Right atrium auricular region (tissue), 2 donors: ENCODE results near the gene NME1. TPM values are rescaled to one million over a fixed set of nuclear protein-coding genes. Genes with fewer than 3 reads are reported as not detected.
"Not testable (repeated sequence)": the region's sequence is repeated elsewhere in the genome, so short reads cannot be mapped to it uniquely, and the experiment has no call there.

Experiments used
- DNase-seq: peaks from one replicate; pipeline ENCODE4 v3.0.0-alpha.2; 2019; ENCODE audit warnings: low spot score
- H3K27ac ChIP-seq, 2 donors: fragments of 200-600 bp; sonication (generic); 1 replicate in 1 of 2; 2 replicates in 1 of 2; pipeline ENCODE4 v1.5.1; 2016 to 2019
- H3K27me3 ChIP-seq, 2 donors: fragments of 200-600 bp; sonication (generic); one replicate each; pipeline versions ENCODE4 v1.5.1 to v1.6.0; 2017 to 2019
- H3K36me3 ChIP-seq: fragments of 200-600 bp; sonication (generic); one replicate; pipeline ENCODE4 v1.5.1; 2016
- H3K4me1 ChIP-seq, 2 donors: fragments of 200-600 bp; sonication (generic); one replicate each; pipeline versions ENCODE4 v1.5.1 to v1.6.0; 2017 to 2019
- H3K4me3 ChIP-seq, 2 donors: fragments of 200-600 bp; sonication (generic); 1 replicate in 1 of 2; 2 replicates in 1 of 2; pipeline ENCODE4 v1.5.1; 2017 to 2019; ENCODE audit warnings: mild to moderate bottlenecking in 1 of 2, moderate library complexity in 1 of 2
- H3K9me3 ChIP-seq, 2 donors: fragments of 200-600 bp; sonication (generic); one replicate each; pipeline ENCODE4 v1.5.1; 2019
- total RNA-seq, 2 donors: library from RNA; depleted of rRNA; stranded (reverse); fragments of >200 nt; gene quantifications; one replicate each; pipeline ENCODE4 v1.1.0, GENCODE V29; 2016
- TF ChIP-seq, protein P1 (sequence below), 2 donors: fragments of 200-600 bp; sonication (generic); IDR thresholded peaks; one replicate each; pipeline ENCODE4 v1.5.1; 2019; ENCODE audit warnings: antibody characterized with exemption in 2 of 2

Gene NME1
- 10 to 100 TPM; 12.4 to 22.9 TPM for total RNA-seq

DNA sequence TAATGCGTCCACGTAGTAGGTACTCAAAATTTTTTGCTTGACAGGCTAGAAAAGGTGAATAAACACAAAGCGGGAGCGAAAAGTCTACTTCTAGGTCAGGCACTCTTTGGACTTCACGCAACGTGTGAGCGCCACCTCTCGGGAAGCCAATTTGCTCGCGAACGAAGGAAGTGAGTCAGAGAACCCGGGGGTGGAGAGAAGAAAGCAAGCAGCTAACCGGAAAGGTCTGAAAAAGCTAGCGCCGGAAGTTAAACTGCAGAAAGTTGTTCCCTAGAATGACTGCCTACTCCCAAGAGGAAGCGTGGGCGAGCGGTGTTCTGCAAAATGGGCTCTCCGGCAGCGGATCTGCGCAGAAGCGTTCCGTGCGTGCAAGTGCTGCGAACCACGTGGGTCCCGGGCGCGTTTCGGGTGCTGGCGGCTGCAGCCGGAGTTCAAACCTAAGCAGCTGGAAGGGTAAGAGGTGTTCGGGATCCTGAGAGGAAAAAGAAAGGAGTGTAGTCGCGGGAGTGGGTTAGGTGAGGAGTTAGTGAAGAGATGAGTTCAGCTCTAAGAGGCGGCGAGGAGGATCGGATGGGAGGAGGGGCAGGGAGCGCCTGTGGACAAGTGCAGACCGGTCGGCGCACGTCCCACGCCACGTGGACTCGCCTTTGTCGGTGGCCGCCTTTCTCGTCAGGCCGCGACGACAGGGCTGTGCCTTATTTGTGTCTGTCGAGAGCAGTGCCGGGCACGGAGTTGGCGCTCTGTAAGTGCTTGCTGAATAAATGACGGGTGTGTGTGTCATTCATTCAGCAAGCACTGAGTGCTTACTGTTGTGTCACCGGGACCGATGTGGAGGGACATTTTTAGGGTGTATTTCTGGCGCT, at the start of gene NME1:
Gene NME1, plus strand, starts transcription at position 350 of the 863 bp plus-strand sequence. CDS start 2,096 bp downstream, outside the sequence.
- DNase-seq = peak; percentile 98
- H3K9me3 ChIP-seq = no peaks in the 10 kb centered on the region
- H3K4me1 ChIP-seq = peaks cover 0 to 19% of the 10 kb centered on the region in 2 donors
- TF ChIP-seq, protein P1, sequence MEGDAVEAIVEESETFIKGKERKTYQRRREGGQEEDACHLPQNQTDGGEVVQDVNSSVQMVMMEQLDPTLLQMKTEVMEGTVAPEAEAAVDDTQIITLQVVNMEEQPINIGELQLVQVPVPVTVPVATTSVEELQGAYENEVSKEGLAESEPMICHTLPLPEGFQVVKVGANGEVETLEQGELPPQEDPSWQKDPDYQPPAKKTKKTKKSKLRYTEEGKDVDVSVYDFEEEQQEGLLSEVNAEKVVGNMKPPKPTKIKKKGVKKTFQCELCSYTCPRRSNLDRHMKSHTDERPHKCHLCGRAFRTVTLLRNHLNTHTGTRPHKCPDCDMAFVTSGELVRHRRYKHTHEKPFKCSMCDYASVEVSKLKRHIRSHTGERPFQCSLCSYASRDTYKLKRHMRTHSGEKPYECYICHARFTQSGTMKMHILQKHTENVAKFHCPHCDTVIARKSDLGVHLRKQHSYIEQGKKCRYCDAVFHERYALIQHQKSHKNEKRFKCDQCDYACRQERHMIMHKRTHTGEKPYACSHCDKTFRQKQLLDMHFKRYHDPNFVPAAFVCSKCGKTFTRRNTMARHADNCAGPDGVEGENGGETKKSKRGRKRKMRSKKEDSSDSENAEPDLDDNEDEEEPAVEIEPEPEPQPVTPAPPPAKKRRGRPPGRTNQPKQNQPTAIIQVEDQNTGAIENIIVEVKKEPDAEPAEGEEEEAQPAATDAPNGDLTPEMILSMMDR (IDR thresholded peaks at IDR 0.05) = peak; percentile 43 to 87
- no peaks in the 10 kb centered on the region for H3K27me3 ChIP-seq
- no peaks in the 10 kb centered on the region for H3K36me3 ChIP-seq
- H3K27ac ChIP-seq = peak within 1 kb of the TSS; percentile 90 to 95
- H3K4me3 ChIP-seq = peak within 1 kb of the TSS; percentile 54 to 71

DNA sequence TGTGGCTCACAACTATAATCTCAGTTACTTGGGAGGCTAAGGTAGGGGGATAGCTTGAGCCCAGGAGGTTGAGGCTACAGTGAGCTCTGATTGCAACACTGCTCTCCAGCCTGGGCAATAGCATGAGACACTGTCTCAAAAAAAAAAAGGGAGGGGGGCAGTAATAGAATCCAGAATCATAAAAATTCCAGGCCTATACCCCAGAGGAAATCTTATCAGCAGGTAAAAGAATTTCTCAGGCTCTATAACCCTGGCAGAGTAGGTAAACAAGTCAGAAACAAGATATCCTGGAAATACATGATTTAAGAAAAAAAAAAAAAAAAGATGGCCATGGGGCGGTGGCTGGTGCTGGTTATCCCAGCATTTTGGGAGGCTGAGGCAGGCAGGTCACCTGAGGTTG, 45.6 kb upstream of the NME1 start:
- Histone ChIP-seq H3K27me3 (no peaks in the 10 kb centered on the region), H3K4me3 (no peak overlapping the region), H3K9me3 (no peaks in the 10 kb centered on the region), H3K4me1 (peaks cover 0 to 13% of the 10 kb centered on the region in 2 donors), H3K36me3 (no peaks in the 10 kb centered on the region), H3K27ac (no peak overlapping the region)
- no peak for DNase-seq
- TF ChIP-seq, protein P1 (IDR thresholded peaks at IDR 0.05) = no peak

DNA sequence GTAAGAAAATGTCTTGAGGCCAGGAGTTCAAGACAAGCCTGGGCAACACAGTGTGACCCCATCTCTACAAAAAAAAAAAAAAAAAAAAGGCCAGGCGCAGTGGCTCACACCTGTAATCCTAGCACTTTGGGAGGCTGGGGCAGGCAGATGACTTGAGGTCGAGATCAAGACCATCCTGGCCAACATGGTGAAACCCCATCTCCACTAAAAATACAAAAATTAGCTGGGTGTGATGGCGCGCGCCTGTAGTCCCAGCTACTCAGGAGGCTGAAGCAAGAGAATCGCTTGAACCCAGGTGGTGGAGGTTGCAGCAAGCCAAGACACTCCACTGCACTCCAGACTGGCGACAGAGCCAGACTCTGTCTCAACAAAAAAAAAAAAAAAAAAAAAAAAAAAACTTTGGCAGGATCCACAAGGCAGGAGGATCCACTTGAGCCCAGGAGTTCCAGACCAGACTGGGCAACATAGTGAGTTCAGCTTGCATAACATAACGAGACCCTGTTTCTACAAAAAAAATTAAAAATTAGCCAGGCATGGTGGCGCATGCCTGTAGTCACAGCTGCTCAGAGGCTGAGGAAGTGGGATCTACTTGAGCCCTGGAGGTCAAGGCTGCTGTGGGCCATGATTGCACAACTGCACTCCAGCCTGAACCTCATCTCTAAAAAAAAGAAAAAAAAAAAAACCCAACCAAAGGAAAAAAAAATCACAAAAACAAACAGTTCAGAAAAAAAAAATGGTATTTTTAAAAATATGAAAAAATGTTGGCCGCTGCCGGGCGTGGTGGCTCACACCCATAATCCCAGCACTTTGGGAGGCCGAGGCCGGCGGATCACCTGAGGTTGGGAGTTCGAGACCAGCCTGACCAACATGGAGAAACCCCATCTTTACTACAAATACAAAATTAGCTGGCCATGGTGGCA, 40.8 kb upstream of the NME1 start:
- Histone ChIP-seq H3K4me1 (peaks cover 0 to 13% of the 10 kb centered on the region in 2 donors), H3K27ac (peak overlapping the region; percentile 33 to 37)

DNA sequence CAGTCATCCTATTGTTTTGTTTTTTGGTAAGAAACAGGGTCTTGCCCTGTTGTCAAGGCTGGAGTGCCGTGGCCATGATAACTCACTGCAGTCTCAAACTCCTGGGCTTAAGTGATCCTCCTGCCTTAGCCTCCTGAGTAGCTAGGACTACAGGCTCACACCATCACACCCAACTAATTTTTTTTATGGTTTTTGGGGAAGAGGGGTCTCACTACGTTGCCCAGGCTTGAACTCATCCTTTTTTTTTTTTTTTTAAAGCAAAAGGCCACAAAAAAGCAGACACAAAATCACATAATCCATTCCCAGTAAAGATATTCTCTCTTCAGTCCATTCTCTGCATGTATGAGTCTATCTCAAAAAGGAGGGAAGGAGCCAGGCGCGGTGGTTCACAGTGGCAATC, 38.2 kb upstream of the NME1 start:
- H3K27me3 ChIP-seq = no peaks in the 10 kb centered on the region
- TF ChIP-seq, protein P1 (IDR thresholded peaks at IDR 0.05) = no peak
- H3K4me1 ChIP-seq = peaks cover 0 to 33% of the 10 kb centered on the region in 2 donors
- no peak overlapping the region for H3K27ac ChIP-seq
- H3K36me3 ChIP-seq = no peaks in the 10 kb centered on the region
- no peak for DNase-seq
- H3K4me3 ChIP-seq = no peak overlapping the region
- no peaks in the 10 kb centered on the region for H3K9me3 ChIP-seq

More for the DNA sequence above, 40.8 kb upstream of the NME1 start:
- H3K9me3 ChIP-seq, H3K27me3 ChIP-seq, H3K36me3 ChIP-seq, H3K4me3 ChIP-seq: not testable (repeated sequence)
- peak; percentile 79 for DNase-seq

DNA sequence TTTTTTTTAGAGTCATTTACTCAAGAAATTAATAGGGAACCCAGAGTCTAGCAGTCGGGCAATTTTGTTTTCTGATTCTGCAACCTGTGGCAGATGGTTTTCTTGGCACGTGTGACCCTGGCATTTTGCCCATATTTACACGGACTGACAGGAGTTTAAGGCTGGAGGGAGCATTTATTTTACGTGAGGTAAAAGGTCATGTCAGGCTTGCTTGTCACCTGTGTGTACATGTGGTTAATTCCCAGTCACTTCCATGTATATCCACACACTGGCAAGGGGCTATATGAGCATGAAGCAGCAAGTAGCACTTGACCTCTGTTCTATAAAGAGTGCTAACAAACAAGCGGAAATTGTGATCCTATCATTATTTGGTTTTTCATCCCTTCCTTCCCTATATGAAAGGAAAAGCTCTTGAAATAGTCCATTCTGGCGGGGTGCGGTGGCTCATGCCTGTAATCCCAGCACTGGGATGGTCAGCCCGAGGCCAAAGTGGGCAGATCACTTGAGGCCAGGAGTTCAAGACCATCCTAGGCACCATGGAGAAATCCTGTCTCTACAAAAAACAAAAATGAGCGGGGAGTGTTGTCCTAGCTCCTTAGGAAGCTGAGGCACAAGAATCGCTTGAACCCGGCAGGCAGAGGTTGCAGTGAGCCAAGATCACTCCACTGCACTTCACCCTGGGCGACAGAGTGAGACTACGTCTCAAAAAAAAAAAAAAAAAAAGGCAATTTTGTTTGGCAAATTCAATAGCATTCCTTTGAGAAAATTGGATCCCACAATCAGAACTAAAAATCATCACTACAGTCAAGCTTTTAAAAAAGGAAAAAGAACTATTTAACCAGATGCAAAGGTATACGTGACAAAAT, 34.8 kb upstream of the NME1 start:
- DNase-seq = no peak
- Histone ChIP-seq H3K27me3 (no peaks in the 10 kb centered on the region), H3K27ac (peak overlapping the region; percentile 100), H3K4me1 (peaks cover 0 to 37% of the 10 kb centered on the region in 2 donors), H3K9me3 (no peaks in the 10 kb centered on the region), H3K36me3 (no peaks in the 10 kb centered on the region), H3K4me3 (peak overlapping the region; percentile 93 to 97)
- TF ChIP-seq, protein P1 (IDR thresholded peaks at IDR 0.05) = no peak
